GM18951 (cell line): Measurements from ENCODE around the gene LDB3.

Experiments
- POLR2A ChIP-seq: IDR thresholded peaks from 4 replicates; pipeline ENCODE4 v1.6.1; 2011; ENCODE audit warnings: mild to moderate bottlenecking; ENCODE audit not compliant: insufficient read length, insufficient read depth; ENCODE audit errors: extremely low read depth
- in situ Hi-C: fragments of 300-500 bp; cut with MboI; formaldehyde crosslinking; loops from one replicate; pipeline ENCODE4 v1.12.0; 2022; ENCODE audit warnings: low sequenced_read_pairs, mixed read lengths, inconsistent platforms; ENCODE audit not compliant: unreplicated experiment

Gene LDB3

GRCh38 chr10:86779220-86780017 is 111.1 kb downstream of the LDB3 start:
- no peak for TF ChIP-seq POLR2A
- in situ Hi-C loops, result no loop called here

GRCh38 chr10:86782701-86783418 is 114.5 kb downstream of the LDB3 start:
- TF ChIP-seq POLR2A, result no peak
- in situ Hi-C loops, result no loop called here

GRCh38 chr10:86785037-86785436 is 116.7 kb downstream of the LDB3 start:
- no peak for TF ChIP-seq POLR2A
- in situ Hi-C loops, result no loop called here
